PFSK-1 (cell line): Measurements from ENCODE around the gene DUSP28.

Experiments used
- FOXP2 ChIP-seq: optimal IDR thresholded peaks from 2 replicates; pipeline ENCODE3; 2011; ENCODE audit warnings: borderline replicate concordance, control low read depth, inconsistent platforms; ENCODE audit not compliant: insufficient read depth; ENCODE audit errors: extremely low read length, extremely low read depth
- POLR2AphosphoS5 ChIP-seq: IDR thresholded peaks from 2 replicates; pipeline ENCODE4 v1.6.1; 2012; ENCODE audit warnings: low read depth, mild to moderate bottlenecking, control low read depth, low read length, moderate library complexity
- SIN3A ChIP-seq: IDR thresholded peaks from 2 replicates; pipeline ENCODE4 v1.6.1; 2012; ENCODE audit warnings: mild to moderate bottlenecking, low read length, moderate library complexity, borderline replicate concordance; ENCODE audit not compliant: insufficient read depth
- TAF1 ChIP-seq: IDR thresholded peaks from 2 replicates; pipeline ENCODE4 v1.6.1; 2012; ENCODE audit warnings: low read length, control low read depth, borderline replicate concordance; ENCODE audit not compliant: insufficient read depth
- TF ChIP-seq, protein P1 (sequence below), 2 experiments: IDR thresholded peaks; 2 replicates each; pipeline versions ENCODE4 v1.6.1 to v1.8.0; 2011 to 2012; ENCODE audit warnings: low read depth in 2 of 2, low read length in 2 of 2, control low read depth in 1 of 2, inconsistent platforms in 1 of 2, mild to moderate bottlenecking in 1 of 2, moderate library complexity in 1 of 2; ENCODE audit not compliant: insufficient read depth in 1 of 2

Gene DUSP28

DNA sequence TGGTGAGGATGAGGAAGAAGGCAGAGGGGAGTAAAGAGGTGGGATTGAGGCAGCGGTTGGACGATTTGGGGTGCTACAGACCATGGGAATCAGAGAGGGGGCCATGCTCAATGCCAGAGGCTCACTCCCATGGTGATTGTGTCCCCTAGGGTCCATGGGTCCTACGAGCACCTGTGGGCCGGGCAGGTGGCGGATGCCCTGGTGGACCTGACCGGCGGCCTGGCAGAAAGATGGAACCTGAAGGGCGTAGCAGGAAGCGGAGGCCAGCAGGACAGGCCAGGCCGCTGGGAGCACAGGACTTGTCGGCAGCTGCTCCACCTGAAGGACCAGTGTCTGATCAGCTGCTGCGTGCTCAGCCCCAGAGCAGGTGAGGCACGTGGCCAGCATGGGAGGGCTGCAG is 31.6 kb downstream of the DUSP28 start:
- TF ChIP-seq POLR2AphosphoS5 (no peak), FOXP2 (no peak), SIN3A (no peak), TAF1 (no peak)
- TF ChIP-seq, protein P1, sequence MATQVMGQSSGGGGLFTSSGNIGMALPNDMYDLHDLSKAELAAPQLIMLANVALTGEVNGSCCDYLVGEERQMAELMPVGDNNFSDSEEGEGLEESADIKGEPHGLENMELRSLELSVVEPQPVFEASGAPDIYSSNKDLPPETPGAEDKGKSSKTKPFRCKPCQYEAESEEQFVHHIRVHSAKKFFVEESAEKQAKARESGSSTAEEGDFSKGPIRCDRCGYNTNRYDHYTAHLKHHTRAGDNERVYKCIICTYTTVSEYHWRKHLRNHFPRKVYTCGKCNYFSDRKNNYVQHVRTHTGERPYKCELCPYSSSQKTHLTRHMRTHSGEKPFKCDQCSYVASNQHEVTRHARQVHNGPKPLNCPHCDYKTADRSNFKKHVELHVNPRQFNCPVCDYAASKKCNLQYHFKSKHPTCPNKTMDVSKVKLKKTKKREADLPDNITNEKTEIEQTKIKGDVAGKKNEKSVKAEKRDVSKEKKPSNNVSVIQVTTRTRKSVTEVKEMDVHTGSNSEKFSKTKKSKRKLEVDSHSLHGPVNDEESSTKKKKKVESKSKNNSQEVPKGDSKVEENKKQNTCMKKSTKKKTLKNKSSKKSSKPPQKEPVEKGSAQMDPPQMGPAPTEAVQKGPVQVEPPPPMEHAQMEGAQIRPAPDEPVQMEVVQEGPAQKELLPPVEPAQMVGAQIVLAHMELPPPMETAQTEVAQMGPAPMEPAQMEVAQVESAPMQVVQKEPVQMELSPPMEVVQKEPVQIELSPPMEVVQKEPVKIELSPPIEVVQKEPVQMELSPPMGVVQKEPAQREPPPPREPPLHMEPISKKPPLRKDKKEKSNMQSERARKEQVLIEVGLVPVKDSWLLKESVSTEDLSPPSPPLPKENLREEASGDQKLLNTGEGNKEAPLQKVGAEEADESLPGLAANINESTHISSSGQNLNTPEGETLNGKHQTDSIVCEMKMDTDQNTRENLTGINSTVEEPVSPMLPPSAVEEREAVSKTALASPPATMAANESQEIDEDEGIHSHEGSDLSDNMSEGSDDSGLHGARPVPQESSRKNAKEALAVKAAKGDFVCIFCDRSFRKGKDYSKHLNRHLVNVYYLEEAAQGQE (IDR thresholded peaks at IDR 0.05; ENCODE audit: insufficient read depth in 1 of 2, low read depth in 2 of 2, low read length in 2 of 2): no peak

DNA sequence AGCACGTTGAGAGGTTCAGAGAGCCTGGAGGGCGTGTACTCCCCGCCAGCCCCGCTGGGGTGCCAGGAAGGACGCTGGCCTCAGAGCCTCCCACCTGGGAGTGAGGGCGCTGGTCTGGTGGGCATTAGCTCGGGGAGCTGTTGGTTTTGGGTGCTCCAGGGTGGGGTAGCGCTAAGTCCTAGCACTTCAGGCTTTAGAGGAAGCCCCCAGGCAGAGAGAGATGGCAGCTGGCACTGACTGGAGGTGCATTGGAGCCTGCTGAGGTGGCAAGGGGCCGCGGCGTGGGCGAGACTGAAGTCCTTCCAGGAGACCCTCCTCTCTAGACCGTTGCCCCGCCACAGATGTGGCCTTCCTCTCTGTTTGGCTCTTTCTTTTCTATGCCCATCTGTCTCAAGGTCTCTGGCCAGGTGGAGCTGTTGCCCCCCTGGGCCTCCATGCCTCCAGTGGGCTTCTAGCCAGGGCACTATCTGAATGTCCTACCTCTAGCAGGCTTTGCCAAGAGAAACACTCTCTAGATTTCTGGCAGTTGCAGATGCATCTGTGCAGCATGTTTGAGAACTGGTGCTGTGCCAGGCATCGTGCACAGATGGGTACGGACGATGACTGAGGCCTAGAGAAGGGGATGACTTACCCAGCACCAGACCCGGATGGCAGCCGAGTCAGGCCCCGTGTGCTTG is 33.0 kb downstream of the DUSP28 start:
- TF ChIP-seq TAF1: no peak
- TF ChIP-seq, protein P1 (IDR thresholded peaks at IDR 0.05; ENCODE audit: insufficient read depth in 1 of 2, low read depth in 2 of 2, low read length in 2 of 2): no peak
- no peak for TF ChIP-seq SIN3A
- no peak for TF ChIP-seq FOXP2
- no peak for TF ChIP-seq POLR2AphosphoS5

DNA sequence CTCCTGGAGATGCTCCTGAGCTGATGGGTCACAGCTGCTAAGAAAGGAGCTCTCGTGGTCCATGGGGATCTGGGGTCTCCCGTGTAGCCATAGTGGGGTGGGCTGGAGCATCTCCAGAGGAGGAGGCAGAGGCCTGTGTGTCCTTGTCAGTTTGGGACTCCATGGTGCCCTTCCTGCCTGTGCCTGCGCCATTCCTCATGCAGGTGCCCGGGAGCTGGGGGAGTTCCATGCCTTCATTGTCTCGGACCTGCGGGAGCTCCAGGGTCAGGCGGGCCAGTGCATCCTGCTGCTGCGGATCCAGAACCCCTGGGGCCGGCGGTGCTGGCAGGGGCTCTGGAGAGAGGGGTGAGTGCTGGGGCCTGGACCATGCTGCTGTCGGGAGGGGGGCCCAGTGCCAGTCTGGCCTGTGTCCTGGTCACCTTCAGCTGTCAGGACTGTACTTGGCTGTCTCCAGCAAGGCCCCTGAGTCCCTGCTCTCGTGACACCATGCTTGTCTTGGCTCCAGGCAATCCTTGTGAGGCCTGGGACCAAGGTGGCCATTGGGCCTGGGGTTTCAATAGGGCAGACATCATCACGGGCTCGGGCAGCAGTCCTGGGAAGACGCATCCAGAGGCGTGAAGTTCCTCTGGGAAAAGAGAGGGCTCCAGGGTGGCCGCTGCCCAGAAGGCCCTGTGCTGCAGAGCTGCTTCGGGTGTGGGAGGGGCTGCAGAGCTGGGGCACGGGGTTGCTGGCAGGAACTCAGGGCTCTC is 33.7 kb downstream of the DUSP28 start:
- TF ChIP-seq, protein P1 (IDR thresholded peaks at IDR 0.05; ENCODE audit: insufficient read depth in 1 of 2, low read depth in 2 of 2, low read length in 2 of 2): no peak
- no peak for TF ChIP-seq TAF1
- no peak for TF ChIP-seq SIN3A
- no peak for TF ChIP-seq FOXP2
- no peak for TF ChIP-seq POLR2AphosphoS5

DNA sequence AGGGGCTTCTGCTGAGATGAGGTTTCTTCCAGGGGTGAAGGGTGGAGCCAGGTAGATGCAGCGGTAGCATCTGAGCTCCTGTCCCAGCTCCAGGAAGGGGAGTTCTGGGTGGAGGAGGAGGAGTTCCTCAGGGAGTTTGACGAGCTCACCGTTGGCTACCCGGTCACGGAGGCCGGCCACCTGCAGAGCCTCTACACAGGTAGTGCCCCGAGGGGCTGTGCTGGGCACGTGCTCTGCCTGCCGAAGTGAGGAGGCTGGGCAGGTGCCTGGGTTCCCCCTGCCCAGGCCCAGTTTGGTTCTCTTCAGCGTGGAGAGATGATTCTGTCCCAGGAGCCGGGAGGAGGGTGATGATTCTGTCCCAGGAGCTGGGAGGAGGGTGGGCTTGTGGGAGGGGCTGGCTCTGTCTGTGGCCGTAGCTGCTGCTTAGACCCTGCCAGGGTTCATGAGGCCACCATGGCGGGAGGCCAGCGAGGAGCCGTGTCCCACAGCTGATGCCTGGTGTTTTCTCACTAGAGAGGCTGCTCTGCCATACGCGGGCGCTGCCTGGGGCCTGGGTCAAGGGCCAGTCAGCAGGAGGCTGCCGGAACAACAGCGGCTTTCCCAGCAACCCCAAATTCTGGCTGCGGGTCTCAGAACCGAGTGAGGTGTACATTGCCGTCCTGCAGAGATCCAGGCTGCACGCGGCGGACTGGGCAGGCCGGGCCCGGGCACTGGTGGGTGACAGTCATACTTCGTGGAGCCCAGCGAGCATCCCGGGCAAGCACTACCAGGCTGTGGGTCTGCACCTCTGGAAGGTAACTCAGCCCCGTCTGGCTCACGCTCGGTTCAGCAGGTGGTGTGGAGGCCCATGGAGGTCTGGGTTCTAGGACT is 34.6 kb downstream of the DUSP28 start:
- no peak for TF ChIP-seq SIN3A
- TF ChIP-seq FOXP2: no peak
- no peak for TF ChIP-seq POLR2AphosphoS5
- no peak for TF ChIP-seq TAF1
- TF ChIP-seq, protein P1 (IDR thresholded peaks at IDR 0.05; ENCODE audit: insufficient read depth in 1 of 2, low read depth in 2 of 2, low read length in 2 of 2): no peak
